T-helper 17 cell (primary cell): ENCODE data around the gene ZDHHC11B. TPM values are rescaled to one million over a fixed set of nuclear protein-coding genes. Genes with fewer than 3 reads are reported as not detected.
"Not testable (repeated sequence)": the region's sequence is repeated elsewhere in the genome, so short reads cannot be mapped to it uniquely, and the experiment has no call there.

ENCODE experiments used
- ATAC-seq: fragments of 150-1000 bp; cut with Tn5 transposase; 2 replicates; pipeline ENCODE4 v1.10.0; 2021; ENCODE audit warnings: mild to moderate bottlenecking, moderate library complexity
- DNase-seq, 3 donors: peaks; one replicate each; pipeline versions ENCODE4 v3.0.0 to v3.0.0-alpha.2; 2020 to 2021
- H3K9me3 ChIP-seq: one replicate; pipeline ENCODE4 v1.7.0; 2013; ENCODE audit warnings: low read length, mild to moderate bottlenecking; ENCODE audit not compliant: control insufficient read depth, poor library complexity, severe bottlenecking
- H3K27ac Mint-ChIP-seq: one replicate; pipeline ENCODE4 v1.8.0; 2022; ENCODE audit warnings: mild to moderate bottlenecking, moderate library complexity, mixed read lengths
- H3K27me3 Mint-ChIP-seq: one replicate; pipeline ENCODE4 v1.8.0; 2022; ENCODE audit warnings: mixed read lengths
- H3K36me3 Mint-ChIP-seq: one replicate; pipeline ENCODE4 v1.8.0; 2022; ENCODE audit warnings: low read depth, mixed read lengths
- H3K4me1 Mint-ChIP-seq: one replicate; pipeline ENCODE4 v1.8.0; 2022; ENCODE audit warnings: mild to moderate bottlenecking, mixed read lengths
- H3K4me3 Mint-ChIP-seq: one replicate; pipeline ENCODE4 v1.8.0; 2022; ENCODE audit warnings: mild to moderate bottlenecking, moderate library complexity, mixed read lengths
- total RNA-seq, 4 donors: library from RNA in 2 of 4; stranded (reverse) in 2 of 4; gene quantifications; one replicate each; pipeline ENCODE4 v1.2.3 and lab custom pipeline; 2022 to 2026

ZDHHC11B gene
- total RNA-seq, 2 donors from 2014 or later = 9.3 to 31.2 TPM

- not testable (repeated sequence) for H3K4me1 Mint-ChIP-seq, H3K9me3 ChIP-seq, H3K36me3 Mint-ChIP-seq, H3K4me3 Mint-ChIP-seq, DNase-seq, H3K27ac Mint-ChIP-seq, H3K27me3 Mint-ChIP-seq
- peak; percentile 6 for ATAC-seq
These were observed 60.7 kb downstream of the ZDHHC11B start for GRCh38 chr5:723865-724264.

GRCh38 chr5:723309-723708 lies 61.2 kb downstream of the ZDHHC11B start:
- ATAC-seq, DNase-seq, H3K27ac Mint-ChIP-seq, H3K4me3 Mint-ChIP-seq, H3K4me1 Mint-ChIP-seq, H3K9me3 ChIP-seq, H3K36me3 Mint-ChIP-seq, H3K27me3 Mint-ChIP-seq: not testable (repeated sequence)

GRCh38 chr5:719379-719778 lies 65.2 kb downstream of the ZDHHC11B start:
- H3K36me3 Mint-ChIP-seq, DNase-seq, H3K27me3 Mint-ChIP-seq, H3K4me3 Mint-ChIP-seq, H3K27ac Mint-ChIP-seq, H3K4me1 Mint-ChIP-seq, ATAC-seq, H3K9me3 ChIP-seq: not testable (repeated sequence)

GRCh38 chr5:717143-717542 lies 67.4 kb downstream of the ZDHHC11B start:
- H3K9me3 ChIP-seq = no peaks in the 10 kb centered on the region
- DNase-seq (no peak), ATAC-seq (no peak)
- H3K4me3 Mint-ChIP-seq = no peak overlapping the region
- H3K4me1 Mint-ChIP-seq = peaks cover 2% of the 10 kb centered on the region
- peaks cover 4% of the 10 kb centered on the region for H3K36me3 Mint-ChIP-seq
- H3K27me3 Mint-ChIP-seq = no peaks in the 10 kb centered on the region
- H3K27ac Mint-ChIP-seq = no peak overlapping the region

GRCh38 chr5:716740-717139 lies 67.8 kb downstream of the ZDHHC11B start:
- not testable (repeated sequence) for H3K36me3 Mint-ChIP-seq, H3K4me1 Mint-ChIP-seq, DNase-seq, H3K9me3 ChIP-seq, H3K4me3 Mint-ChIP-seq, ATAC-seq, H3K27ac Mint-ChIP-seq, H3K27me3 Mint-ChIP-seq

GRCh38 chr5:715636-716035 lies 68.9 kb downstream of the ZDHHC11B start:
- H3K4me3 Mint-ChIP-seq, H3K27ac Mint-ChIP-seq, DNase-seq, H3K36me3 Mint-ChIP-seq, H3K4me1 Mint-ChIP-seq, H3K27me3 Mint-ChIP-seq, ATAC-seq, H3K9me3 ChIP-seq: not testable (repeated sequence)

GRCh38 chr5:714215-715118 lies 70.1 kb downstream of the ZDHHC11B start:
- not testable (repeated sequence) for H3K27ac Mint-ChIP-seq, H3K4me1 Mint-ChIP-seq, ATAC-seq, H3K9me3 ChIP-seq, H3K36me3 Mint-ChIP-seq, H3K4me3 Mint-ChIP-seq, H3K27me3 Mint-ChIP-seq, DNase-seq

- DNase-seq, ATAC-seq, H3K9me3 ChIP-seq, H3K27me3 Mint-ChIP-seq, H3K4me3 Mint-ChIP-seq, H3K4me1 Mint-ChIP-seq, H3K36me3 Mint-ChIP-seq, H3K27ac Mint-ChIP-seq: not testable (repeated sequence)
These were observed 70.8 kb downstream of the ZDHHC11B start for GRCh38 chr5:713686-714085.

GRCh38 chr5:708848-709517 lies 75.5 kb downstream of the ZDHHC11B start:
- not testable (repeated sequence) for DNase-seq, ATAC-seq, H3K36me3 Mint-ChIP-seq, H3K4me1 Mint-ChIP-seq, H3K27ac Mint-ChIP-seq, H3K27me3 Mint-ChIP-seq, H3K4me3 Mint-ChIP-seq, H3K9me3 ChIP-seq

GRCh38 chr5:708374-708773 lies 76.2 kb downstream of the ZDHHC11B start:
- H3K9me3 ChIP-seq, H3K4me3 Mint-ChIP-seq, H3K27ac Mint-ChIP-seq, DNase-seq, ATAC-seq, H3K36me3 Mint-ChIP-seq, H3K27me3 Mint-ChIP-seq, H3K4me1 Mint-ChIP-seq: not testable (repeated sequence)

GRCh38 chr5:706127-706526 lies 78.4 kb downstream of the ZDHHC11B start:
- DNase-seq, H3K9me3 ChIP-seq, H3K27ac Mint-ChIP-seq, ATAC-seq, H3K4me1 Mint-ChIP-seq, H3K27me3 Mint-ChIP-seq, H3K36me3 Mint-ChIP-seq, H3K4me3 Mint-ChIP-seq: not testable (repeated sequence)

GRCh38 chr5:696753-697702 lies 87.5 kb downstream of the ZDHHC11B start:
- H3K4me3 Mint-ChIP-seq, H3K36me3 Mint-ChIP-seq, H3K9me3 ChIP-seq, H3K27me3 Mint-ChIP-seq, ATAC-seq, H3K4me1 Mint-ChIP-seq, DNase-seq: not testable (repeated sequence)
- H3K27ac Mint-ChIP-seq = peak overlapping the region; percentile 1

GRCh38 chr5:696191-696590 lies 88.3 kb downstream of the ZDHHC11B start:
- H3K9me3 ChIP-seq, H3K4me3 Mint-ChIP-seq, H3K4me1 Mint-ChIP-seq, ATAC-seq, H3K27ac Mint-ChIP-seq, H3K36me3 Mint-ChIP-seq, H3K27me3 Mint-ChIP-seq, DNase-seq: not testable (repeated sequence)
